Sigmoid colon (tissue), 4 donors: ENCODE results near the gene LRCH1.

Source experiments
- CTCF ChIP-seq, 4 experiments: fragments of 450-650 bp in 3 of 4; fragments of 200-600 bp in 1 of 4; IDR thresholded peaks; one replicate each; pipeline ENCODE4 v1.5.1; 2016 to 2019; ENCODE audit warnings: antibody characterized with exemption in 4 of 4, mild to moderate bottlenecking in 3 of 4, moderate library complexity in 2 of 4
- POLR2AphosphoS5 ChIP-seq, 4 donors: sonication (generic); formaldehyde crosslinking; IDR thresholded peaks; one replicate each; pipeline ENCODE4 v1.6.1; 2017; ENCODE audit warnings: antibody characterized with exemption in 4 of 4

DNA sequence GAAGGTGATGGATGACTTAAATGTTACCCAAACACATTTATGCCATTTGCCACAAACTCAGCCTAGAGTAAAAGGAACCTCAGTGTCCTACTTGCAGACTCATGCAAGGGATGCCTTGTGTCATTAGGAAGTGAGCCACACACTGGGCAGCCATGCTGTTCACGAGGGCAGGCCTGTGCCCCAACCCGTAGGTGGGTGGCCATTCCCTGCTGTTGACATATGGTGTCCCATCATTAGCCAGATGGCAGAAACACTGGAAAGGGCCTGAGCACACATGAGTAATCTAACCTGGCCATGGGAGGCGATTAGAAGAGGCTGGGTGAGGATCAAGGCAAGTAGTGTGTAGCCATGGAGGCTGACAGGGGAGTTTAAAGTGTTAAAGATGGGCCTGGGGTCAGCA, 9.7 kb upstream of the LRCH1 start:
- TF ChIP-seq POLR2AphosphoS5 (IDR thresholded peaks at IDR 0.05) = no peak
- no peak for TF ChIP-seq CTCF (IDR thresholded peaks at IDR 0.05)
